OCI-LY3 (cell line): ENCODE results near the gene BATF2.

Experiments used
- H2AFZ ChIP-seq: fragments of 200-600, 300-600 bp; shearing (Covaris generic); 2 replicates; pipeline ENCODE4 v1.6.0; 2014; ENCODE audit warnings: antibody characterized with exemption, low read depth, low read length
- H3K27ac ChIP-seq: fragments of 200-600, 300-600 bp; sonication (generic); 2 replicates; pipeline ENCODE4 v1.5.1; 2014; ENCODE audit warnings: mild to moderate bottlenecking, low read length, moderate library complexity, mixed read lengths
- H3K27me3 ChIP-seq: fragments of 200-600, 300-600 bp; sonication (generic); 2 replicates; pipeline ENCODE4 v1.6.1; 2014; ENCODE audit warnings: low read depth, low read length, mixed read lengths
- H3K36me3 ChIP-seq: fragments of 200-600, 300-600 bp; sonication (generic); replicated peaks from 2 replicates; pipeline ENCODE3; 2014; ENCODE audit warnings: low read depth, low read length, mixed read lengths
- H3K4me1 ChIP-seq: fragments of 300-600, 200-600 bp; sonication (generic); 2 replicates; pipeline ENCODE4 v1.6.1; 2014; ENCODE audit warnings: low read length, mixed read lengths
- H3K4me2 ChIP-seq: fragments of 200-600, 300-600 bp; sonication (generic); 2 replicates; pipeline ENCODE4 v1.6.1; 2014; ENCODE audit warnings: low read length, mixed read lengths
- H3K4me3 ChIP-seq: fragments of 300-600, 200-600 bp; sonication (generic); 2 replicates; pipeline ENCODE4 v1.5.1; 2014; ENCODE audit warnings: antibody characterized with exemption, mild to moderate bottlenecking, low read length, moderate library complexity
- H3K79me2 ChIP-seq: fragments of 300-600, 200-600 bp; shearing (Covaris generic); 2 replicates; pipeline ENCODE4 v1.6.1; 2014; ENCODE audit warnings: mild to moderate bottlenecking, low read length, mixed read lengths
- H3K9ac ChIP-seq: fragments of 300-600, 200-600 bp; shearing (Covaris generic); 2 replicates; pipeline ENCODE4 v1.6.0; 2014; ENCODE audit warnings: mild to moderate bottlenecking, low read length, moderate library complexity
- H3K9me3 ChIP-seq: fragments of 200-600, 300-600 bp; shearing (Covaris generic); 2 replicates; pipeline ENCODE4 v1.6.1; 2014; ENCODE audit warnings: low read length, mixed read lengths; ENCODE audit not compliant: insufficient read depth
- H4K20me1 ChIP-seq: fragments of 200-600, 300-600 bp; sonication (generic); 2 replicates; pipeline ENCODE4 v1.6.1; 2016; ENCODE audit warnings: low read length, mixed read lengths; ENCODE audit not compliant: insufficient read depth
- CTCF ChIP-seq: fragments of 200-600, 300-600 bp; sonication (generic); IDR thresholded peaks from 2 replicates; pipeline ENCODE4 v1.5.1; 2014; ENCODE audit warnings: antibody characterized with exemption, low read length, low read depth
- EZH2phosphoT487 ChIP-seq: fragments of 200-600 bp; shearing (Covaris generic); IDR thresholded peaks from 2 replicates; pipeline ENCODE4 v1.6.1; 2018; ENCODE audit warnings: antibody characterized with exemption, mixed run types, low read depth

Gene BATF2

GRCh38 chr11:64974124-64974523, 22.6 kb downstream of the BATF2 start:
- H3K4me1 ChIP-seq = no peaks in the 10 kb centered on the region
- H3K9ac ChIP-seq = no peak overlapping the region
- no peak overlapping the region for H3K4me3 ChIP-seq
- H3K9me3 ChIP-seq = no peaks in the 10 kb centered on the region
- no peaks in the 10 kb centered on the region for H3K27me3 ChIP-seq
- no peak overlapping the region for H3K27ac ChIP-seq
- H3K79me2 ChIP-seq = no peaks in the 10 kb centered on the region
- no peaks in the 10 kb centered on the region for H4K20me1 ChIP-seq
- no peaks in the 10 kb centered on the region for H3K36me3 ChIP-seq
- no peak for TF ChIP-seq EZH2phosphoT487
- no peak for TF ChIP-seq CTCF
- no peak overlapping the region for H3K4me2 ChIP-seq
- no peak overlapping the region for H2AFZ ChIP-seq

- no peaks in the 10 kb centered on the region for H3K27me3 ChIP-seq
Observed at GRCh38 chr11:64971421-64972233, 25.1 kb downstream of the BATF2 start, which contains the start of gene MAJIN. Gene MAJIN (minus strand): TSS chr11:64972108. CDS start chr11:64959405, 12,703 bp downstream.

GRCh38 chr11:64970731-64971151, 26.0 kb downstream of the BATF2 start:
- Histone ChIP-seq H3K79me2 (no peaks in the 10 kb centered on the region), H3K36me3 (no peaks in the 10 kb centered on the region), H3K9ac (no peak overlapping the region), H3K4me1 (no peaks in the 10 kb centered on the region), H3K27me3 (no peaks in the 10 kb centered on the region), H4K20me1 (no peaks in the 10 kb centered on the region), H3K4me3 (no peak overlapping the region), H3K9me3 (no peaks in the 10 kb centered on the region), H3K4me2 (no peak overlapping the region), H2AFZ (no peak overlapping the region), H3K27ac (no peak overlapping the region)
- TF ChIP-seq CTCF (no peak), EZH2phosphoT487 (no peak)

More at GRCh38 chr11:64971421-64972233, 25.1 kb downstream of the BATF2 start, which contains the start of gene MAJIN:
- TF ChIP-seq CTCF (no peak), EZH2phosphoT487 (no peak)
- Histone ChIP-seq H3K4me2 (no peak within 1 kb of the TSS), H3K27ac (no peak within 1 kb of the TSS), H2AFZ (no peak within 1 kb of the TSS), H3K9me3 (no peaks in the 10 kb centered on the region), H3K4me3 (no peak within 1 kb of the TSS), H3K9ac (no peak within 1 kb of the TSS), H4K20me1 (no peaks in the 10 kb centered on the region), H3K36me3 (no peaks in the 10 kb centered on the region), H3K79me2 (no peaks in the 10 kb centered on the region), H3K4me1 (no peaks in the 10 kb centered on the region)

GRCh38 chr11:64969209-64969608, 27.6 kb downstream of the BATF2 start:
- Histone ChIP-seq H3K9ac (no peak overlapping the region), H3K9me3 (no peaks in the 10 kb centered on the region), H3K4me1 (peaks cover 5% of the 10 kb centered on the region), H3K27me3 (0 out of 2 replicates have a peak, but pooled peaks cover 6% of the 10 kb centered on the region), H3K4me3 (no peak overlapping the region), H3K4me2 (no peak overlapping the region), H3K79me2 (no peaks in the 10 kb centered on the region), H4K20me1 (no peaks in the 10 kb centered on the region), H3K36me3 (no peaks in the 10 kb centered on the region), H2AFZ (no peak overlapping the region), H3K27ac (no peak overlapping the region)
- TF ChIP-seq CTCF = no peak
- no peak for TF ChIP-seq EZH2phosphoT487
